ENCODE data around the gene CEP44. TPM values are rescaled to one million over a fixed set of nuclear protein-coding genes. Genes with fewer than 3 reads are reported as not detected.
"Not testable (repeated sequence)": the region's sequence is repeated elsewhere in the genome, so short reads cannot be mapped to it uniquely, and the experiment has no call there.

The CEP44 gene
- total RNA-seq, 4 donors from 2014 or later, result 17.0 to 30.6 (median 24.8) TPM

DNA sequence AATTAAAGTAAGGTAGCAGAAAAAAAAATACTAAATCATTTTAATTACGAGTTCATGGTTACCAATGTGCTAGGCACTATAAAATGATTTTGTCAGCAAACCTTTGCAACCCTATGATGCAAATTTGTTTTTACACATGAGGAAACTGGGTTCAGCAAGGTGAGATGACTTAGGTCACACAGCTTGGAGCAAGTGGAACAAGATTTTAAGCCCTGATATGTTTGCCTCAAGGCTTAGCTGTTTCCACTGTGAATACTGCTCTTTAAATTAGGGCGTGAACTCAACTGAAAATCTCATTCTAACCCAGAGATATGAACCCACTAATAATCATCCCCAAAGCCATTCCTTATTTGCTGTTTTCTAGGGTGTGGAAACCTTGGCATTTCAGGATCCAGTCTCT is 86.3 kb downstream of the CEP44 start:
- no peak overlapping the region for H3K4me3 ChIP-seq (replicated peaks in 1 of 3)
- TF ChIP-seq, protein P1, sequence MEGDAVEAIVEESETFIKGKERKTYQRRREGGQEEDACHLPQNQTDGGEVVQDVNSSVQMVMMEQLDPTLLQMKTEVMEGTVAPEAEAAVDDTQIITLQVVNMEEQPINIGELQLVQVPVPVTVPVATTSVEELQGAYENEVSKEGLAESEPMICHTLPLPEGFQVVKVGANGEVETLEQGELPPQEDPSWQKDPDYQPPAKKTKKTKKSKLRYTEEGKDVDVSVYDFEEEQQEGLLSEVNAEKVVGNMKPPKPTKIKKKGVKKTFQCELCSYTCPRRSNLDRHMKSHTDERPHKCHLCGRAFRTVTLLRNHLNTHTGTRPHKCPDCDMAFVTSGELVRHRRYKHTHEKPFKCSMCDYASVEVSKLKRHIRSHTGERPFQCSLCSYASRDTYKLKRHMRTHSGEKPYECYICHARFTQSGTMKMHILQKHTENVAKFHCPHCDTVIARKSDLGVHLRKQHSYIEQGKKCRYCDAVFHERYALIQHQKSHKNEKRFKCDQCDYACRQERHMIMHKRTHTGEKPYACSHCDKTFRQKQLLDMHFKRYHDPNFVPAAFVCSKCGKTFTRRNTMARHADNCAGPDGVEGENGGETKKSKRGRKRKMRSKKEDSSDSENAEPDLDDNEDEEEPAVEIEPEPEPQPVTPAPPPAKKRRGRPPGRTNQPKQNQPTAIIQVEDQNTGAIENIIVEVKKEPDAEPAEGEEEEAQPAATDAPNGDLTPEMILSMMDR (IDR thresholded peaks at IDR 0.05), result no peak
- H3K4me1 ChIP-seq, result no peaks in the 10 kb centered on the region
- 76 to 79% methylated on average over 2 of the region's 2 CpGs for WGBS, 2 donors
- H3K27me3 ChIP-seq, result no peaks in the 10 kb centered on the region
- H3K9me3 ChIP-seq, result no peaks in the 10 kb centered on the region
- intact Hi-C loops (cut with DNase I), result loop anchor here (5.0 kb wide), 1 partner anchor 257 kb away; no protein-coding TSS in a partner anchor
- no peaks in the 10 kb centered on the region for H3K36me3 ChIP-seq
- DNase-seq, result no peak
- H3K27ac ChIP-seq, result no peak overlapping the region

DNA sequence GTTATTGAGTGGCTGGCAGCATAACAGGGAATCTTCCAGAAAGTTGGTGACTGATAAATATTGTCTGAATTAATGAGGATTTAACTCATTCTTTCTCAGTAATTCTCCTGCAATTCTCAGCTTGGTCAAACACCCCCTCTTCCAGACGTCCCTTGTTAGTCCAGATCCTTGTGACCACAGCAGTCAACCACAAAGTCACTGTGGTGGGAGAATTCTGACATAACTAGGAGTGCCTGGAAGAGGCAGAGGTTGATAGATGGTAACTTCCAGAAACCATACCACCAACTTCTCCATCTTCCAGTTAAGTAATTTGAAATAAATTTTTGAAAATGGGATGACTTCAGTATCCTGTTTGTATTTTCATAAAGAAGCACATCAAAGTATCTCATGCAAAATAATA is 90.1 kb downstream of the CEP44 start:
- Histone ChIP-seq H3K36me3 (no peaks in the 10 kb centered on the region), H3K4me1 (no peaks in the 10 kb centered on the region), H3K4me3 (replicated peaks in 1 of 3) (no peak overlapping the region), H3K27me3 (no peaks in the 10 kb centered on the region), H3K27ac (no peak overlapping the region), H3K9me3 (no peaks in the 10 kb centered on the region)
- TF ChIP-seq, protein P1 (IDR thresholded peaks at IDR 0.05), result no peak
- TF ChIP-seq POLR2A (IDR thresholded peaks at IDR 0.05), result no peak
- intact Hi-C loops (cut with DNase I), result no loop called here
- WGBS, 2 donors, result 85 to 90% methylated on average over 1 of the region's 1 CpG
- DNase-seq, result no peak

DNA sequence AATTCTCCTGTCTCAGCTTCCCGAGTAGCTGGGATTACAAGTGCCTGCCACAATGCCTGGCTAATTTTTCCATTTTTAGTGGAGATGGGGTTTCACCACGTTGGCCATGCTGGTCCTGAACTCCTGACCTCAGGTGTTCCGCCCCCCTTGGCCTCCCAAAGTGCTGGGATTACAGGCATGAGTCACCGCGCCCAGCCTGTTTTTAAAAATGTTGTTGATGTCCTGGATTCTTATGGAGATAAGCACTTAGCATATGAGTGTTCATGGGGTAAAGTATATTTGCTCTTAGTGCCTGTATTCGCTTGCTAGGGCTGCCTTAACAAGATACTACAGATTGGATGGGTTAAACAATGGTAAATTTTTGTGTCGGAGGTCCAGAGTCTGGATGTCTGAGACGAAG is 91.7 kb downstream of the CEP44 start:
- TF ChIP-seq POLR2A (IDR thresholded peaks at IDR 0.05), result no peak
- TF ChIP-seq, protein P1 (IDR thresholded peaks at IDR 0.05), result no peak
- Histone ChIP-seq H3K4me3 (replicated peaks in 1 of 3) (no peak overlapping the region), H3K27ac (no peak overlapping the region), H3K27me3 (no peaks in the 10 kb centered on the region), H3K36me3 (no peaks in the 10 kb centered on the region), H3K9me3 (no peaks in the 10 kb centered on the region), H3K4me1 (no peaks in the 10 kb centered on the region)
- 79 to 82% methylated on average over 8 of the region's 8 CpGs for WGBS, 2 donors
- no peak for DNase-seq
- intact Hi-C loops (cut with DNase I), result no loop called here

DNA sequence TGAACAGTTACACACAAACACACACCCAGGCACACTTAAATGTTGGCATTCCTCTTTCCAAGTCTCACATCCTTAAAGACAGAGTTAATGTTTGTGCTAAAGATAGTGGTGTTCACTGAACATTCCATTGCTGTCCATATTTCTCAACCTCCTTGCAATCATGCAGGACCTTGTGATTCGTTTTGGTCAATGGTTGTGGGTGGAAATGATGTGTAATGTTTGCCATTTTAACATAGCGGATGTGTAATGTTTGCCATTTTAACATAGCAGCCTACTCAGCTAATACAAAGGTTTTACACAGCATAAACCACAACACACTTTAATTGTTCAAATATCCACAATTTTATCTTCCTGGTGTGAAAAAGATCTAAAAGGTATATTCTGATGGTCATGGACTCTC is 93.9 kb downstream of the CEP44 start:
- Histone ChIP-seq H3K4me1 (no peaks in the 10 kb centered on the region), H3K27me3 (no peaks in the 10 kb centered on the region), H3K4me3 (replicated peaks in 1 of 3) (no peak overlapping the region), H3K27ac (no peak overlapping the region), H3K36me3 (no peaks in the 10 kb centered on the region), H3K9me3 (no peaks in the 10 kb centered on the region)
- intact Hi-C loops (cut with DNase I), result no loop called here
- WGBS, 2 donors, result 66 to 90% methylated on average over 2 of the region's 2 CpGs
- no peak for TF ChIP-seq POLR2A (IDR thresholded peaks at IDR 0.05)
- TF ChIP-seq, protein P1 (IDR thresholded peaks at IDR 0.05), result no peak
- no peak for DNase-seq

DNA sequence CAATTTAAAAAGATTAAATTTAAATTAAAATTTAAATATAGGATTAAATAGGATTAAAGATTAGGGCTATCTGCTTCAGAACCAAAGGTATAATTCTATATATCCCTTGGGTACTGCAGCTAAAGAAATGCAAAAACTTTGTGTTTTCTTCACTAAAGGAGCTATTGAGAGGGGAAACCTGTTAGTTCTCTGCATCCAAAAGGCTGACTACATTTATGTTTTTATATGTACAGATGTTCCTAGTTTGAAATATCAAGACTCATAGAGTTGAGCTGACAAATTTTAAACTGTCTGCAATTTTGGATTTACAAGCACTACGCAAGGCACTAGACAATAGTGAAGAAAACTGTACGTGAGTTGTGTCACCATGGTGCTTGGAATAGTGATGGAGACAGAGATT is 95.2 kb downstream of the CEP44 start:
- no peaks in the 10 kb centered on the region for H3K9me3 ChIP-seq
- DNase-seq, result no peak
- H3K27ac ChIP-seq, result no peak overlapping the region
- TF ChIP-seq, protein P1 (IDR thresholded peaks at IDR 0.05), result no peak
- TF ChIP-seq POLR2A (IDR thresholded peaks at IDR 0.05), result no peak
- 88 to 92% methylated on average over 2 of the region's 2 CpGs for WGBS, 2 donors
- no peak overlapping the region for H3K4me3 ChIP-seq (replicated peaks in 1 of 3)
- intact Hi-C loops (cut with DNase I), result no loop called here
- no peaks in the 10 kb centered on the region for H3K4me1 ChIP-seq
- no peaks in the 10 kb centered on the region for H3K27me3 ChIP-seq
- no peaks in the 10 kb centered on the region for H3K36me3 ChIP-seq

DNA sequence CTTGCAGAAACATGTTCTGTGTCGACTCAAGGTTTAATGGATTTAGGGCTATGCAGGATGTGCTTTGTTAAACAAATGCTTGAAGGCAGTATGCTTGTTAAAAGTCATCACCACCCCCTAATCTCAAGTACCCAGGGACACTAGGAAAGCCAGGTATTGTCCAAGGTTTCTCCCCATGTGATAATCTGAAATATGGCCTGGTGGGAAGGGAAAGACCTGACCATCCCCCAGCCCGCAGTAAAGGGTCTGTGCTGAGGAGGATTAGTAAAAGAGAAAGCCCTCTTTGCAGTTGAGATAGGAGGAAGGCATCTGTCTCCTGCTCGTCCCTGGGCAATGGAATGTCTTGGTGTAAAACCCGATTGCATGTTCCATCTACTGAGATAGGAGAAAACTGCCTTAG is 96.5 kb downstream of the CEP44 start:
- DNase-seq, result not testable (repeated sequence)

More for the DNA sequence above, 96.5 kb downstream of the CEP44 start:
- H3K9me3 ChIP-seq; H3K4me3 ChIP-seq (replicated peaks in 1 of 3); intact Hi-C loops (cut with DNase I); H3K4me1 ChIP-seq; H3K36me3 ChIP-seq; H3K27ac ChIP-seq; H3K27me3 ChIP-seq: not testable (repeated sequence)
- 50 to 57% methylated on average over 4 of the region's 4 CpGs for WGBS, 2 donors

Measured in thyroid gland (tissue), 4 donors.